Left lung (tissue), 10 donors: Measurements from ENCODE around the gene LPCAT4. TPM values are rescaled to one million over a fixed set of nuclear protein-coding genes. Genes with fewer than 3 reads are reported as not detected.
A peak's percentile ranks its signal among the peaks of the same experiment; 100 is the strongest.

ENCODE experiments used
- ATAC-seq: fragments of 200-7000 bp; cut with Tn5 transposase; one replicate; pipeline ENCODE4 v1.9.1; 2020; ENCODE audit warnings: moderate library complexity
- DNase-seq, 4 donors: peaks; one replicate each; pipeline ENCODE4 v3.0.0-alpha.2; 2013 to 2020
- H3K27ac ChIP-seq, 2 donors: fragments of 200-600 bp; sonication (generic) in 1 of 2; one replicate each; pipeline versions ENCODE4 v1.5.0 to v1.8.0; 2020 to 2021
- H3K27me3 ChIP-seq, 2 donors: fragments of 200-600 bp; sonication (generic) in 1 of 2; one replicate each; pipeline versions ENCODE4 v1.5.0 to v1.8.0; 2020 to 2021
- H3K36me3 ChIP-seq, 2 donors: fragments of 200-600 bp; sonication (generic) in 1 of 2; one replicate each; pipeline versions ENCODE4 v1.5.0 to v1.8.0; 2020 to 2021
- H3K4me1 ChIP-seq, 2 donors: fragments of 200-600 bp; one replicate each; pipeline ENCODE4 v1.8.0; 2021
- H3K4me3 ChIP-seq, 2 donors: fragments of 200-600 bp; sonication (generic) in 1 of 2; one replicate each; pipeline versions ENCODE4 v1.5.0 to v1.8.0; 2020 to 2021; ENCODE audit warnings: mild to moderate bottlenecking in 1 of 2
- H3K9me3 ChIP-seq, 2 donors: fragments of 200-600 bp; sonication (generic) in 1 of 2; one replicate each; pipeline versions ENCODE4 v1.5.0 to v1.8.0; 2020 to 2021
- intact Hi-C, 2 donors: fragments of 100-400 bp; cut with DNase I; formaldehyde crosslinking; loops; one replicate each; pipeline versions ENCODE4 v1.11.2 to v1.14.2; 2022
- polyA plus RNA-seq, 6 donors: library from polyadenylated mRNA; unstranded; fragments of 120-200 nt; gene quantifications; one replicate each; pipeline ENCODE4 v1.2.1, GENCODE V29; 2013; ENCODE audit not compliant: insufficient read length in 6 of 6
- total RNA-seq, 2 donors: library from RNA; stranded (reverse); fragmentation: NEBNext Ultra II Directional; extraction: Animal tissue kit (Norgen Biotek cat#: 25700); gene quantifications; one replicate each; pipeline ENCODE4 v1.2.1, GENCODE V29; 2021
- TF ChIP-seq, protein P1 (sequence below), 2 donors: fragments of 200-600 bp; sonication (generic) in 1 of 2; IDR thresholded peaks; one replicate each; pipeline versions ENCODE4 v1.5.0 to v1.8.0; 2021; ENCODE audit warnings: antibody characterized with exemption in 2 of 2
- donor health status: DM: no; HTN: yes; CAD: no.
- donor health status: DM: no; HTN: no; CAD: no.

The LPCAT4 gene
- total and polyA plus RNA-seq, 8 donors: 34.9 to 53.0 (median 45.4) TPM

DNA sequence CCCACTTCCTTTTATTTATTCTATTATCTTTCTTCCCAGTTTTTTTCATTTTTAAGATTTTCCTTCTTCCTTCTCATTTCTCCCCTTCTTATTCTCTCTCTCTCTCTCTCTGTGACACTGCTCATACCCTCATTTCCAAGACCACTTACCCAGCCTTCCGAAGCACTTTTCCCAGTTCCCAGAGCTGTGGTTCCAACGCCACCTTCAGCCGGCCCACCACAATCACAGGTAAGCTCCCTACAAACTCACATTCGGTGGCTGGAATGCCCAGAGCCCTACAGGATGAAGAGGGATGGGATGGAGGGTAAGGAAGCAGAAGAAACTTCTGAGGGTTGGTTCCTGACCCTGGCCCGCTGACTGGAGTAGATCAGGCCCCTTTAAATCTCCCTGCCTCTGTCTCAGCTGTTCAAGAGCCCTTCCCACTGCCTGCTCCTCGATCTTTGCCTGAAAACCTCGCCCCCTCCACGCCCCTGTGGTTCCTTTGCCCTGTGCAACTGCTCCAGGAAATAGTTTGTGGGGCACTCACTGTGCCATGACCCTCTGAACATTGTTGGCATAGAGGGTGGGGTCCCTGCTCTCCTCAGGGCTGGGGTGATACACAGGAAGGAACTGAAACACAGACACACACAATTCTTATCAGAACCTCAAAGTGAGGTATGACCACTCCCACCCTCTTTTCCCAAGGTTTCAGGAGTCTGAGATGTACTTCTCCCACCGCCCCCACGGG is 4.8 kb downstream of the LPCAT4 start:
- intact Hi-C loops: no loop called here
- peaks cover 0 to 47% of the 10 kb centered on the region in 2 donors for H3K36me3 ChIP-seq

GRCh38 chr15:34361278-34361677 is 5.7 kb downstream of the LPCAT4 start:
- Histone ChIP-seq H3K27ac (no peak overlapping the region), H3K4me1 (peaks cover 7 to 13% of the 10 kb centered on the region in 2 donors), H3K27me3 (no peaks in the 10 kb centered on the region), H3K9me3 (no peaks in the 10 kb centered on the region), H3K36me3 (peaks cover 0 to 56% of the 10 kb centered on the region in 2 donors), H3K4me3 (no peak overlapping the region)
- intact Hi-C loops: no loop called here
- DNase-seq (no peak), ATAC-seq (no peak)
- TF ChIP-seq, protein P1, sequence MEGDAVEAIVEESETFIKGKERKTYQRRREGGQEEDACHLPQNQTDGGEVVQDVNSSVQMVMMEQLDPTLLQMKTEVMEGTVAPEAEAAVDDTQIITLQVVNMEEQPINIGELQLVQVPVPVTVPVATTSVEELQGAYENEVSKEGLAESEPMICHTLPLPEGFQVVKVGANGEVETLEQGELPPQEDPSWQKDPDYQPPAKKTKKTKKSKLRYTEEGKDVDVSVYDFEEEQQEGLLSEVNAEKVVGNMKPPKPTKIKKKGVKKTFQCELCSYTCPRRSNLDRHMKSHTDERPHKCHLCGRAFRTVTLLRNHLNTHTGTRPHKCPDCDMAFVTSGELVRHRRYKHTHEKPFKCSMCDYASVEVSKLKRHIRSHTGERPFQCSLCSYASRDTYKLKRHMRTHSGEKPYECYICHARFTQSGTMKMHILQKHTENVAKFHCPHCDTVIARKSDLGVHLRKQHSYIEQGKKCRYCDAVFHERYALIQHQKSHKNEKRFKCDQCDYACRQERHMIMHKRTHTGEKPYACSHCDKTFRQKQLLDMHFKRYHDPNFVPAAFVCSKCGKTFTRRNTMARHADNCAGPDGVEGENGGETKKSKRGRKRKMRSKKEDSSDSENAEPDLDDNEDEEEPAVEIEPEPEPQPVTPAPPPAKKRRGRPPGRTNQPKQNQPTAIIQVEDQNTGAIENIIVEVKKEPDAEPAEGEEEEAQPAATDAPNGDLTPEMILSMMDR (IDR thresholded peaks at IDR 0.05): no peak

More for the DNA sequence above, 4.8 kb downstream of the LPCAT4 start:
- Histone ChIP-seq H3K27ac (no peak overlapping the region), H3K9me3 (no peaks in the 10 kb centered on the region), H3K27me3 (no peaks in the 10 kb centered on the region), H3K4me1 (peaks cover 7 to 15% of the 10 kb centered on the region in 2 donors), H3K4me3 (no peak overlapping the region)
- TF ChIP-seq, protein P1 (IDR thresholded peaks at IDR 0.05): no peak
- no peak for ATAC-seq
- DNase-seq: no peak

- intact Hi-C loops: no loop called here
- Histone ChIP-seq H3K27me3 (no peaks in the 10 kb centered on the region), H3K4me1 (peaks cover 0 to 4% of the 10 kb centered on the region in 2 donors), H3K36me3 (peaks cover 0 to 66% of the 10 kb centered on the region in 2 donors), H3K9me3 (no peaks in the 10 kb centered on the region), H3K4me3 (no peak overlapping the region), H3K27ac (no peak overlapping the region)
- TF ChIP-seq, protein P1 (IDR thresholded peaks at IDR 0.05): no peak
- DNase-seq: no peak
- ATAC-seq: no peak
Observed at GRCh38 chr15:34360298-34360697, 6.7 kb downstream of the LPCAT4 start.

DNA sequence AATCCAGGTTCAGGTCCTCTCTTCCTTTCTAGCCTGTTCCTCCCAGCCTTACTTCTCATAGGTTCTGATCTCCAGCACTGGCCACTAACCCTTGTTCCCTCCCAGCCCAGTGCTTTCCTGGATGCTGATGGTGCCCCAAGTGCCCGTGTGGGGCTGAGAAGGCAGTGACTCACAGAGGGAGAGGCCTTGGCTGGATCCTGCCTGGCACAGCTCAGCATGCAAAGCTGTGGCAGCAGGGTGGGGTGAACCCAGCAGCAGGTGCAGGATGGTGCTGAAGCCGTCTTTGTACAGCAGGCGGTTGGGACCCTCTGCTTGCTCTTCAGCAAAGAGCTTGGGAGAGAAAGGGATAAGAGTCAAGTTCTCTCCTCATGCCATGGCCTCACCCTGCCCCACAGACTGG is 7.6 kb downstream of the LPCAT4 start:
- Histone ChIP-seq H3K9me3 (no peaks in the 10 kb centered on the region), H3K27ac (no peak overlapping the region), H3K4me3 (no peak overlapping the region), H3K36me3 (peaks cover 0 to 67% of the 10 kb centered on the region in 2 donors), H3K4me1 (no peaks in the 10 kb centered on the region), H3K27me3 (no peaks in the 10 kb centered on the region)
- no peak for DNase-seq
- TF ChIP-seq, protein P1 (IDR thresholded peaks at IDR 0.05): no peak
- intact Hi-C loops: no loop called here
- ATAC-seq: peak; percentile 36

GRCh38 chr15:34358948-34359347 is 8.0 kb downstream of the LPCAT4 start:
- no peaks in the 10 kb centered on the region for H3K9me3 ChIP-seq
- H3K4me1 ChIP-seq: no peaks in the 10 kb centered on the region
- DNase-seq (no peak), ATAC-seq (no peak)
- intact Hi-C loops: no loop called here
- no peak overlapping the region for H3K27ac ChIP-seq
- H3K4me3 ChIP-seq: no peak overlapping the region
- TF ChIP-seq, protein P1 (IDR thresholded peaks at IDR 0.05): no peak
- no peaks in the 10 kb centered on the region for H3K27me3 ChIP-seq
- H3K36me3 ChIP-seq: peaks cover 0 to 67% of the 10 kb centered on the region in 2 donors
